ENCODE results near the gene CLCA2. TPM values are rescaled to one million over a fixed set of nuclear protein-coding genes. Genes with fewer than 3 reads are reported as not detected.

CLCA2 gene
- total and polyA plus RNA-seq, 9 donors = 0.07 to 0.25 TPM; not detected in 7

DNA sequence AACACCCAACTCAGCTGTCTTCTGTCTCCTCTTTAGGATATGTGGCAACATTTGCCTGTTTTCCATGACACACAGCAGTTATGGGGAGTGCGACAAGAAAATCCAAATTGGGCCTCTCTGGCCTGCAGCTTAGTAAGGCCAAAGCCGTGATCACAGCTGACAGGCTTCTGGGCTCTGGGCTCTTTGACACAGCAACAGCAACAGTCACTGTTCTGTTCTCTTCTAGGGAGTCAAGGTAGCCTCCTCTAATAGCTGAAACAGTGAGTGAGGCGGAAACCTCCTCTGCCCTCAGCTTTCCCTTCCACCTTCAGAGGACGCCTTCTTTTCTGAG, 63.8 kb downstream of the CLCA2 start:
- TF ChIP-seq POLR2A (IDR thresholded peaks at IDR 0.05) (no peak), EP300 (IDR thresholded peaks at IDR 0.05) (no peak)
- TF ChIP-seq, protein P1, sequence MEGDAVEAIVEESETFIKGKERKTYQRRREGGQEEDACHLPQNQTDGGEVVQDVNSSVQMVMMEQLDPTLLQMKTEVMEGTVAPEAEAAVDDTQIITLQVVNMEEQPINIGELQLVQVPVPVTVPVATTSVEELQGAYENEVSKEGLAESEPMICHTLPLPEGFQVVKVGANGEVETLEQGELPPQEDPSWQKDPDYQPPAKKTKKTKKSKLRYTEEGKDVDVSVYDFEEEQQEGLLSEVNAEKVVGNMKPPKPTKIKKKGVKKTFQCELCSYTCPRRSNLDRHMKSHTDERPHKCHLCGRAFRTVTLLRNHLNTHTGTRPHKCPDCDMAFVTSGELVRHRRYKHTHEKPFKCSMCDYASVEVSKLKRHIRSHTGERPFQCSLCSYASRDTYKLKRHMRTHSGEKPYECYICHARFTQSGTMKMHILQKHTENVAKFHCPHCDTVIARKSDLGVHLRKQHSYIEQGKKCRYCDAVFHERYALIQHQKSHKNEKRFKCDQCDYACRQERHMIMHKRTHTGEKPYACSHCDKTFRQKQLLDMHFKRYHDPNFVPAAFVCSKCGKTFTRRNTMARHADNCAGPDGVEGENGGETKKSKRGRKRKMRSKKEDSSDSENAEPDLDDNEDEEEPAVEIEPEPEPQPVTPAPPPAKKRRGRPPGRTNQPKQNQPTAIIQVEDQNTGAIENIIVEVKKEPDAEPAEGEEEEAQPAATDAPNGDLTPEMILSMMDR (IDR thresholded peaks at IDR 0.05) = no peak
- no peak for DNase-seq
- no peak overlapping the region for H3K27ac ChIP-seq
- H3K9me3 ChIP-seq = no peaks in the 10 kb centered on the region
- H3K4me3 ChIP-seq = no peak overlapping the region
- no peaks in the 10 kb centered on the region for H3K36me3 ChIP-seq
- H3K27me3 ChIP-seq = no peaks in the 10 kb centered on the region
- WGBS, 3 donors = 91 to 95% (median 94%) methylated on average over 4 of the region's 4 CpGs
- intact Hi-C loops (cut with DNase I) = no loop called here
- H3K4me1 ChIP-seq (ENCODE audit: insufficient read depth) = no peaks in the 10 kb centered on the region

DNA sequence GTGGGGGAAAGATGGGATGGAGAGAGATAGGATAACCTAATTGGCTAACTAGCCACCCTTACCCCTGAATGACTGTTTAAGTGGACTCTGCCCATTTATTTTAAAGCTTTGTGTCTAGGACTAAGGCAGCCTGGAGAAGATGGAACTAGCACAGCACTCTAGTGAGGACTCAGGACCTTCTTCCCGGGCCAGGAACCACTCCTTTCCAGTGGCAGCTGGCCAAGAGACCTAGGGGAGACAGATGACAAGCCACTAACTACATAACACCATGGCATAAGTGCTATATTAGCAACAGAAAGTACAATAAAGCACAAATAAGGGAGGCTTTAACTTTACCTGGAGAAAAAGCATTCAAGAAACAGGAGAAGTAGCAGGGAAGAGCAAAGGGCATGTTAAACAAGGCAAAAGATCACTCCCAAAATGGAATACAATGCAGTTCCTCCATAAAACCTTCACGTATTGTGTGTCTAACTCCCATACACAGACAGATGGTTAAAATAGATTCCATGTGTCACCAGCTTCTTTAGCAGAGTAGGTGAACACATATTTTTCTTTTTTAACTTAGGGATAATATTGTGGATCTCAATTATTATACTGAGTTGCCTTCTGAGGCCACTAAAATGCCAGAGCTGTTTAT, 65.4 kb downstream of the CLCA2 start:
- no peak for DNase-seq
- intact Hi-C loops (cut with DNase I) = no loop called here
- Histone ChIP-seq H3K4me1 (ENCODE audit: insufficient read depth) (no peaks in the 10 kb centered on the region), H3K27ac (no peak overlapping the region), H3K4me3 (no peak overlapping the region), H3K36me3 (no peaks in the 10 kb centered on the region), H3K27me3 (no peaks in the 10 kb centered on the region), H3K9me3 (no peaks in the 10 kb centered on the region)
- WGBS, 3 donors = 45 to 62% (median 52%) methylated on average over 2 of the region's 2 CpGs
- no peak for TF ChIP-seq POLR2A (IDR thresholded peaks at IDR 0.05)
- TF ChIP-seq EP300 (IDR thresholded peaks at IDR 0.05) = no peak
- TF ChIP-seq, protein P1 (IDR thresholded peaks at IDR 0.05) = no peak

DNA sequence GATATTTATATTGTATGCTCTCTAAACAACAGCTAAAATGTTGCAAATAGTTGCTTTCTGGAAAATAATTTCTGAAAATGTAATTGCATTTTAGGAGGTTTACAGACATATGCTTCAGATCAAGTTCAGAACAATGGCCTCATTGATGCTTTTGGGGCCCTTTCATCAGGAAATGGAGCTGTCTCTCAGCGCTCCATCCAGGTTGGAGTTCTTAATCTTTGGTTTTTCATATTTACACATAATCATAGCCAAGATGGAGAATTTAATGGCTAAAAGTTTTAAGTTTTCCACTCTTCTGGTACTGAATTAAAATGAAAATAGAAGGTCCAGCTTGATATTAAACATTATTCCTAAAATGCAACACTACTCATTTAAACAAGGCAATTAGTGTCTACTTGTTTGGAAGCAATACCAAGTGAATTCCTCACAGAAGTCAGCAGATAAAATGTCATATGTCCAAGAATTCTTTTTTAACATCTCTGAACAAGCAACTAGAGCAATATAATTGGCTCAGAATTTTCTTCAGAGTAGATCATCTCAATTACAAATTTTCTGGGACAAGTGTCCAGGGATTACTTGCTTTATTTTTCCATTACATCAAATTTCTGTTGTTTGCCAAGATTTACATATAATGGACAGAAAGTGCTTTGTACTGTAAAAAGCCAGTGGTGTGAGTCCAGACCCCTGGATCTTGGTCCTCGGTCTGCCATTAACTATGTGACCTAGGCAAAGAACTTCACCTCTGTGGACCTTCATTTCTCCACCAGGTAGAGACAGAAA, 67.4 kb downstream of the CLCA2 start:
- intact Hi-C loops (cut with DNase I) = no loop called here
- no peaks in the 10 kb centered on the region for H3K9me3 ChIP-seq
- no peak overlapping the region for H3K27ac ChIP-seq
- H3K36me3 ChIP-seq = no peaks in the 10 kb centered on the region
- H3K4me3 ChIP-seq = no peak overlapping the region
- no peak for DNase-seq
- TF ChIP-seq, protein P1 (IDR thresholded peaks at IDR 0.05) = no peak
- TF ChIP-seq EP300 (IDR thresholded peaks at IDR 0.05) (no peak), POLR2A (IDR thresholded peaks at IDR 0.05) (no peak)
- whole genome bisulfite sequencing, 3 donors = 83 to 89% (median 86%) methylated on average over 2 of the region's 2 CpGs
- no peaks in the 10 kb centered on the region for H3K4me1 ChIP-seq (ENCODE audit: insufficient read depth)
- H3K27me3 ChIP-seq = no peaks in the 10 kb centered on the region

DNA sequence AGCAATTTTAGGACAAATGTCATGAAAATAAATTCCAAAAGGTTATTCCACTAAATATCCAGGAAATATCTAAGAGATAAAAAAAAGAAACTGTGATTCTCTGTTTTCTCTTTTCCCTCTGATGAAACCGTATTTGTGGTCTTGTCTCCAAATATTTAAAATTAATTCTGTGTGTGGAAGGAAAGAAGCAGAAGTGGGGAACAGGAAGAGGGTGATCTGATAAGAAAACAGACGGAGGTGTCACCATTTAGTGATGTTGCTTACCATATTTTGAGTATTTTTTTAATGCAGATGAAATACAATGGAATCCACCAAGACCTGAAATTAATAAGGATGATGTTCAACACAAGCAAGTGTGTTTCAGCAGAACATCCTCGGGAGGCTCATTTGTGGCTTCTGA, 74.3 kb downstream of the CLCA2 start:
- Histone ChIP-seq H3K27ac (no peak overlapping the region), H3K27me3 (no peaks in the 10 kb centered on the region), H3K4me3 (no peak overlapping the region), H3K4me1 (ENCODE audit: insufficient read depth) (no peaks in the 10 kb centered on the region), H3K36me3 (no peaks in the 10 kb centered on the region), H3K9me3 (no peaks in the 10 kb centered on the region)
- TF ChIP-seq POLR2A (IDR thresholded peaks at IDR 0.05) (no peak), EP300 (IDR thresholded peaks at IDR 0.05) (no peak)
- TF ChIP-seq, protein P1 (IDR thresholded peaks at IDR 0.05) = no peak
- 76 to 81% (median 79%) methylated on average over 3 of the region's 3 CpGs for WGBS, 3 donors
- no peak for DNase-seq
- intact Hi-C loops (cut with DNase I) = no loop called here
